GM15510 (cell line): ENCODE results near the gene SPRTN.

Experiments used
- POLR2A ChIP-seq: IDR thresholded peaks from 3 replicates; pipeline ENCODE4 v1.6.1; 2011; ENCODE audit warnings: borderline replicate concordance; ENCODE audit not compliant: insufficient read length; ENCODE audit errors: extremely low read depth

The SPRTN gene

GRCh38 chr1:231354330-231355020 lies 16.4 kb downstream of the SPRTN start:
- no peak for TF ChIP-seq POLR2A

DNA sequence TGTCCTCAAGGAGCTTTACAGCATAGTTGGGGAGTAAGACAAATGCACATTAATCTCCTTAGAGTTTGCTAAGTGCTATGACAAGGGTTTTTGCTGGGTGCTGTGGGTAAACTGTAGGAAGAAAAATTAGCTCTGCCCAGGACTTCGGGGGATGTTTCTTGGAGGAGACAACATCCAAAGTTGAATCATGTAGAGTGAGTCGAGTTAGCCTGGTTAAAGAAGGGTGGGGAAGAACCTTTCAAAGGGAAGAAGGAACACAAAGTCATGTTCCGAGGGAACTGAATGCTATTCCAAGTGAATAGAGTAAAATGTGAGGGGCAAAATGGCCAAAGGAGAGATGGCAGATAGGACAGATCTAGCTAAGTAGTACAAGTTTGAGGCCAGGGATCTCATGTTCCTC lies 17.1 kb downstream of the SPRTN start:
- no peak for TF ChIP-seq POLR2A

- TF ChIP-seq POLR2A, result no peak
Observed at GRCh38 chr1:231357187-231357772, 19.2 kb downstream of the SPRTN start.

- TF ChIP-seq POLR2A, result no peak
Observed at GRCh38 chr1:231357831-231358354, 19.8 kb downstream of the SPRTN start.

- no peak for TF ChIP-seq POLR2A
Observed at GRCh38 chr1:231359113-231359512, 21.0 kb downstream of the SPRTN start.

GRCh38 chr1:231362325-231362724 lies 24.2 kb downstream of the SPRTN start:
- TF ChIP-seq POLR2A, result no peak

- TF ChIP-seq POLR2A, result no peak
Observed at GRCh38 chr1:231363624-231364023, 25.5 kb downstream of the SPRTN start.

GRCh38 chr1:231364192-231364591 lies 26.1 kb downstream of the SPRTN start:
- no peak for TF ChIP-seq POLR2A

DNA sequence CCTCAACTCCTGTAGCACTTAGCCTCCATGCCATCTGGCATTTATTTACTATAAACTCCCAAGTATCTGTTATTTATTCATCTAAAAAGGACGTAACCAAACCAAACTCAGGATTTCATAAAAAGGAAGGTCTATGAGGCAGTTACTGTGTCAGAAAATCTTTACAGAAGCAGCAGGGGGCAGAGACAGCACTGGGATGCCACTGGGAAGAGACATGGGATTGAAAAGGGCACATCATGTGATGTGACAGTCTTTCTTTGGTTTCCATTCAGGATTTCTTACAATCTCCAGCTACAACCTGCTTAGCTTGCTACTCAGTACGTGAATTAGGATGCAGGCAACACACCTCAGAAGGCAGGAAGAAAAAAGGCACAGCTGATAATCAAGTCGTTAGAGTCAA lies 31.2 kb downstream of the SPRTN start:
- no peak for TF ChIP-seq POLR2A

DNA sequence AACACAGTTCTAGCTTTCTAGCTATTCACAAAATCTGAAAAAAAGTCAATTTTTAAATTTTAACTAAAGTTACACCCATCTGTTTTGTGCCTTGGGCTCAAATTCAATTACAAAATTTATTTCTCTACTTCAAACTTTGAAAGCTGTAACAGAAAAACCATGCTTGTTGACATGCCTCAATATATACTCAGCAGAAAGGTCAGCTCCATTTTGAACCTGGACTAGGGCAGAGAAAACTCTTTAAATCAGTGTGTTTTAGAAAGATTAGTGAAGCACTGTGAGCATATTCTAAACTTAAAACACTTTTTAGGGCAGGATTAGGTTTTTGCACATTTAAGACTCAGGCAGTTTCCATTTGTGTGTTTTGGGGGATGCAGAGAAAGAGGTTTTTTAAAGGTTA lies 34.4 kb downstream of the SPRTN start:
- TF ChIP-seq POLR2A, result no peak

DNA sequence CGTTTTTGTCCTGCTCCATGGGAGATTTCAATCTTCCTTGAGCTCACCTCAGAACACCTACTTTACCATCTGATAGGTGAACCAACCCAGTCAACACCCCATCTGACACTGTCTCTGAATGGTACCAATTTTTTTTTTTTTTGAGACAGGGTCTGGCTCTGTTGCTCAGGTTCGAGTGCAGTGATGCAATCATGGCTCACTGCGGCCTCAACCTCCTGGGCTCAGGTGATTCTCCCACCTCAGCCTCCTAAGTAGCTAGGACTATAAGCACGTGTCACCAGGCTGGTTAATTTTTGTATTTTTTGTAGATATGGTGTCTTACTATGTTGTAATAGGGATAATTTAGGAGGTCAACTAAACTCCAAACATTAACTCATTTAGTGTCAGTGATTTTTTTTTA lies 36.3 kb downstream of the SPRTN start:
- TF ChIP-seq POLR2A, result no peak

DNA sequence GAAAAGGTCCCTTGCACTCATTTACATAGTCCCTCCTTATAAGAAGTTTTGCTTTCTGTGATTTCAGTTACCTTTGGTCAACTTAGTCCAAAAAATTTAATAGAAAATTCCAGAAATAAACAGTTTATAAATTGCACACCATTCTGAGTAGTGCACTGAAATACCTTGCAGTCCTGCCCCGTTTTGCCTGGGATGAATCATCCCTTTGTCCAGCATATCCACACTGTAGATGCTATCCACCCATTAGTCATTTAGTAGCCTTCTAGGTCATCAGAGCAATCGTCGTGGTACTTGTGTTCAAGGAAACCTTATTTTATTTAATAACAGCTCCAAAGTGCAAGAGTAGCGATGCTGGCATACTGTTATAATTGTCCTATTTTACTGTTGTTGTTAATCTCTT lies 38.0 kb downstream of the SPRTN start:
- no peak for TF ChIP-seq POLR2A

- no peak for TF ChIP-seq POLR2A
Observed at GRCh38 chr1:231376875-231377549, 38.9 kb downstream of the SPRTN start.

DNA sequence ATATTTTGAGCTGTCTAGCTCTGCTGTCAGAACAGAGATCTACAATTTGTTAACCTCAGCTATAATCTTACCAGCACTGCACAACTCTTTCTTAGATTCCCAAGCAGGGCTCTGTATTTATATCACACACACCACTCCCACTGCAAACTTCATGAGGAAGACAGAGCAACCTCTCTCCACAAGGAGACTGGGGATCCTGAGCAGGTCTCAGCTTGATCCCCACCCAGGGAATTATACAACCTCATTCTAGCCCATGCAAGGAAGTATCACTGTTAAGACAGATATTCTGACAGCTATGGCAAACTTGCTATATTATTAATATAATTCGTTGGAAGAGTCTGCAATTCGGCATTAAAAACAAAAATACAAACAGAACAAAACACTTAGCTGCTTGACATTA lies 43.6 kb downstream of the SPRTN start:
- TF ChIP-seq POLR2A, result no peak

- no peak for TF ChIP-seq POLR2A
Observed at GRCh38 chr1:231382426-231382825, 44.3 kb downstream of the SPRTN start.
